ENCODE data around the gene TMEM175.
"Not testable (repeated sequence)": the region's sequence is repeated elsewhere in the genome, so short reads cannot be mapped to it uniquely, and the experiment has no call there.

- TF ChIP-seq HMG20B (CRISPR knock-in tag; IDR thresholded peaks at IDR 0.05); CTCF (IDR thresholded peaks at IDR 0.05 in 2 of 3, conservative IDR thresholded peaks at IDR 0.05 in 1 of 3; ENCODE audit: insufficient read depth in 2 of 3, low read depth in 1 of 3, low read length in 3 of 3); CBX5 (IDR thresholded peaks at IDR 0.05; ENCODE audit: borderline replicate concordance, low read depth): not testable (repeated sequence)
Measured at GRCh38 chr4:919004-919680, 13.1 kb upstream of the TMEM175 start.

Measured in K562 (cell line).